NCI-H446 treated with DMSO at 0.1 percent for 48 hours (cell line): ENCODE results near the gene OR2AG2.
"Not testable (repeated sequence)": the region's sequence is repeated elsewhere in the genome, so short reads cannot be mapped to it uniquely, and the experiment has no call there.

Source experiments
- DNase-seq: peaks from one replicate; lab custom pipeline; 2025; lab: John Stamatoyannopoulos, UW

OR2AG2 gene

GRCh38 chr11:6771926-6772893 lies at the start of gene OR2AG2:
TSS of gene OR2AG2 (minus strand) at chr11:6771976. CDS start at chr11:6768957, 3,019 bp downstream.
- DNase-seq, result no peak

GRCh38 chr11:6818967-6819366 lies 47.2 kb upstream of the OR2AG2 start:
- DNase-seq, result no peak

GRCh38 chr11:6817694-6818093 lies 45.9 kb upstream of the OR2AG2 start:
- no peak for DNase-seq

GRCh38 chr11:6813656-6814055 lies 41.9 kb upstream of the OR2AG2 start:
- DNase-seq, result no peak

- DNase-seq, result peak; percentile 12
These were observed 40.7 kb upstream of the OR2AG2 start for GRCh38 chr11:6812390-6813005.

GRCh38 chr11:6801075-6801474 lies 29.3 kb upstream of the OR2AG2 start:
- not testable (repeated sequence) for DNase-seq

GRCh38 chr11:6799402-6799801 lies 27.6 kb upstream of the OR2AG2 start, which contains the start of gene OR6A2:
TSS of gene OR6A2 (minus strand) at chr11:6799689. CDS start at chr11:6795708, 3,981 bp downstream.
- DNase-seq, result no peak

- no peak for DNase-seq
These were observed 22.9 kb upstream of the OR2AG2 start for GRCh38 chr11:6794639-6795038.

- no peak for DNase-seq
These were observed 18.8 kb upstream of the OR2AG2 start for GRCh38 chr11:6790546-6790945.

GRCh38 chr11:6782720-6783119 lies 10.9 kb upstream of the OR2AG2 start, which contains the start of gene OR2AG1:
TSS of gene OR2AG1 (plus strand) at chr11:6783020. CDS start at chr11:6785038, 2,018 bp downstream.
- no peak for DNase-seq

GRCh38 chr11:6780829-6781228 lies 9.1 kb upstream of the OR2AG2 start:
- no peak for DNase-seq

GRCh38 chr11:6778518-6778917 lies 6.7 kb upstream of the OR2AG2 start:
- DNase-seq, result no peak

- no peak for DNase-seq
These were observed 14.3 kb downstream of the OR2AG2 start for GRCh38 chr11:6757373-6757967.

GRCh38 chr11:6755953-6756347 lies 15.8 kb downstream of the OR2AG2 start:
- DNase-seq, result no peak

GRCh38 chr11:6755303-6755952 lies 16.3 kb downstream of the OR2AG2 start:
- DNase-seq, result no peak

GRCh38 chr11:6747097-6747668 lies 24.6 kb downstream of the OR2AG2 start:
- no peak for DNase-seq

- DNase-seq, result no peak
These were observed 25.1 kb downstream of the OR2AG2 start for GRCh38 chr11:6746626-6747025.

GRCh38 chr11:6746086-6746618 lies 25.6 kb downstream of the OR2AG2 start:
- no peak for DNase-seq

GRCh38 chr11:6745465-6746015 lies 26.2 kb downstream of the OR2AG2 start:
- no peak for DNase-seq

- no peak for DNase-seq
These were observed 26.8 kb downstream of the OR2AG2 start for GRCh38 chr11:6745018-6745417.

GRCh38 chr11:6742260-6742659 lies 29.5 kb downstream of the OR2AG2 start:
- no peak for DNase-seq
